PC-9 (cell line): Measurements from ENCODE around the gene APOLD1. TPM values are rescaled to one million over a fixed set of nuclear protein-coding genes. Genes with fewer than 3 reads are reported as not detected.

Source experiments
- BruUV-seq: library from RNA; stranded (reverse); fragments of 400-500 nt; replicated peaks from 2 replicates; lab custom pipeline; 2021; lab: Mats Ljungman, UMichigan
- CTCF ChIA-PET: fragments of 300-600 bp; sonication (Branson Sonifier 250); formaldehyde crosslinking; loops from one replicate; lab custom pipeline; 2022; ENCODE audit warnings: antibody characterized with exemption; lab: Charles Lee
- POLR2A ChIA-PET: fragments of 300-600 bp; sonication (Branson Sonifier 250); formaldehyde crosslinking; loops from one replicate; lab custom pipeline; 2022; ENCODE audit warnings: antibody characterized with exemption; ENCODE audit not compliant: unreplicated experiment; lab: Charles Lee
- DNase-seq, 2 experiments: peaks; one replicate each; pipeline versions ENCODE4 v3.0.0 to v3.0.0-alpha.2; 2015 to 2022; ENCODE audit warnings: mixed read lengths in 1 of 2
- H2AFZ ChIP-seq: fragments of 200-600 bp; sonication (generic); 2 replicates; pipeline ENCODE4 v1.8.1; 2017; ENCODE audit warnings: antibody characterized with exemption
- H3F3A ChIP-seq: fragments of 200-600 bp; sonication (generic); 2 replicates; pipeline ENCODE4 v1.8.1; 2017; ENCODE audit warnings: antibody characterized with exemption, mild to moderate bottlenecking, low read depth; ENCODE audit not compliant: insufficient read depth
- H3K27ac ChIP-seq: fragments of 200-600 bp; sonication (generic); 2 replicates; pipeline ENCODE4 v1.6.1; 2016; ENCODE audit warnings: mixed run types
- H3K27me3 ChIP-seq: fragments of 200-600 bp; sonication (generic); 2 replicates; pipeline ENCODE4 v1.6.1; 2016; ENCODE audit warnings: low read depth, mixed run types; ENCODE audit not compliant: insufficient read depth
- H3K36me3 ChIP-seq: fragments of 200-600 bp; sonication (generic); 2 replicates; pipeline ENCODE4 v1.6.1; 2016; ENCODE audit warnings: low read depth, mixed run types
- H3K4me1 ChIP-seq: fragments of 200-600 bp; sonication (generic); replicated peaks from 2 replicates; pipeline ENCODE4 v1.6.1; 2016; ENCODE audit warnings: mixed run types; ENCODE audit not compliant: insufficient read depth
- H3K4me2 ChIP-seq: fragments of 200-600 bp; sonication (generic); 2 replicates; pipeline ENCODE4 v1.6.1; 2017; ENCODE audit warnings: mixed run types
- H3K4me3 ChIP-seq: fragments of 200-600 bp; sonication (generic); 2 replicates; pipeline ENCODE4 v1.6.1; 2016; ENCODE audit warnings: mixed run types
- H3K79me2 ChIP-seq: fragments of 200-600 bp; sonication (generic); 2 replicates; pipeline ENCODE4 v1.6.1; 2017; ENCODE audit warnings: low read depth, mixed run types
- H3K9me2 ChIP-seq: fragments of 200-600 bp; sonication (generic); 2 replicates; pipeline ENCODE4 v1.8.1; 2017; ENCODE audit warnings: mild to moderate bottlenecking; ENCODE audit not compliant: insufficient read depth
- H3K9me3 ChIP-seq: fragments of 200-600 bp; sonication (generic); 2 replicates; pipeline ENCODE4 v1.8.1; 2016; ENCODE audit warnings: low read depth; ENCODE audit not compliant: insufficient read depth
- H4K20me1 ChIP-seq: fragments of 200-600 bp; sonication (generic); 2 replicates; pipeline ENCODE4 v1.8.1; 2017; ENCODE audit not compliant: insufficient read depth
- CTCF ChIP-seq: fragments of 200-600 bp; sonication (generic); conservative IDR thresholded peaks from 2 replicates; pipeline ENCODE4 v1.6.1; 2017; ENCODE audit warnings: mixed run types, antibody characterized with exemption, mild to moderate bottlenecking, moderate library complexity
- EZH2 ChIP-seq: fragments of 200-600 bp; sonication (generic); IDR thresholded peaks from 2 replicates; pipeline ENCODE4 v1.8.0; 2017; ENCODE audit warnings: antibody characterized with exemption, low read depth
- intact Hi-C: fragments of 100-400 bp; cut with micrococcal nuclease; formaldehyde crosslinking; loops from one replicate; pipeline ENCODE4 v1.10.0; 2022; ENCODE audit not compliant: unreplicated experiment
- total RNA-seq: library from RNA; stranded (reverse); gene quantifications from 2 replicates; pipeline ENCODE4 v1.2.3, GENCODE V29; 2021

APOLD1 gene
- total RNA-seq, 1 experiment from 2014 or later, result 23.3 TPM

- Histone ChIP-seq H3K4me2 (peak overlapping the region; percentile 55), H3F3A (peaks cover 30% of the 10 kb centered on the region), H3K9me2 (no peaks in the 10 kb centered on the region), H3K79me2 (0 out of 2 replicates have a peak, but pooled peaks cover 12% of the 10 kb centered on the region), H3K9me3 (no peaks in the 10 kb centered on the region), H3K27me3 (no peaks in the 10 kb centered on the region), H3K27ac (peak overlapping the region; percentile 90), H2AFZ (peak overlapping the region; percentile 53; the same call in 1 of the 2 replicates), H3K36me3 (no peaks in the 10 kb centered on the region), H4K20me1 (no peaks in the 10 kb centered on the region), H3K4me1 (peaks cover 52% of the 10 kb centered on the region), H3K4me3 (no peak overlapping the region)
- ChIA-PET POLR2A (interaction anchor here (0.6 to 1.3 kb wide), 5 partner anchors 15 to 103 kb away, joined by 3 to 11 read pairs (median 5); partner anchors contain the start of gene GPRC5A), CTCF (interaction anchor here (0.5 to 2.1 kb wide), 13 partner anchors 15 to 235 kb away, joined by 3 to 19 read pairs (median 5); partner anchors contain the start of gene GPRC5A)
- intact Hi-C loops, result loop anchor here (1.0 to 2.0 kb wide), 7 partner anchors 16 to 194 kb away; no protein-coding TSS in a partner anchor
- no TSS peak for BruUV-seq
- DNase-seq, result peak; percentile 68 to 78
- peak; percentile 87 for TF ChIP-seq CTCF
- no peak for TF ChIP-seq EZH2
Measured at GRCh38 chr12:12788675-12789368, 3.4 kb downstream of the APOLD1 start.

- Histone ChIP-seq H3F3A (peaks cover 44% of the 10 kb centered on the region), H3K79me2 (0 out of 2 replicates have a peak, but pooled peaks cover 12% of the 10 kb centered on the region), H3K4me1 (peaks cover 64% of the 10 kb centered on the region), H3K27ac (peak overlapping the region; percentile 17; the same call in 1 of the 2 replicates), H3K9me3 (no peaks in the 10 kb centered on the region), H3K9me2 (no peaks in the 10 kb centered on the region), H3K36me3 (no peaks in the 10 kb centered on the region), H3K27me3 (no peaks in the 10 kb centered on the region), H4K20me1 (no peaks in the 10 kb centered on the region), H3K4me3 (no peak overlapping the region), H2AFZ (no peak overlapping the region), H3K4me2 (no peak overlapping the region)
- no peak for DNase-seq
- intact Hi-C loops, result no loop called here
- POLR2A ChIA-PET, result no interaction called here
- TF ChIP-seq CTCF, result no peak
- TF ChIP-seq EZH2, result no peak
- CTCF ChIA-PET, result interaction anchor here (0.8 to 2.1 kb wide), 3 partner anchors 18 to 125 kb away, joined by 3 to 19 read pairs (median 4); no protein-coding TSS in a partner anchor
- no TSS peak for BruUV-seq
Measured at GRCh38 chr12:12790956-12791355, 5.5 kb downstream of the APOLD1 start.

GRCh38 chr12:12791756-12792369 is 6.4 kb downstream of the APOLD1 start:
- intact Hi-C loops, result no loop called here
- Histone ChIP-seq H3K9me3 (no peaks in the 10 kb centered on the region), H4K20me1 (no peaks in the 10 kb centered on the region), H3K4me2 (no peak overlapping the region), H3F3A (peaks cover 37% of the 10 kb centered on the region), H2AFZ (no peak overlapping the region), H3K79me2 (0 out of 2 replicates have a peak, but pooled peaks cover 12% of the 10 kb centered on the region), H3K27ac (peak overlapping the region; percentile 17; the same call in 1 of the 2 replicates), H3K36me3 (no peaks in the 10 kb centered on the region), H3K9me2 (no peaks in the 10 kb centered on the region), H3K27me3 (no peaks in the 10 kb centered on the region), H3K4me3 (no peak overlapping the region), H3K4me1 (peaks cover 57% of the 10 kb centered on the region)
- TF ChIP-seq EZH2 (no peak), CTCF (no peak)
- no TSS peak for BruUV-seq
- ChIA-PET CTCF (no interaction called here), POLR2A (no interaction called here)
- DNase-seq, result no peak
